MG63 (cell line): Measurements from ENCODE around the gene AKIRIN2. TPM values are rescaled to one million over a fixed set of nuclear protein-coding genes. Genes with fewer than 3 reads are reported as not detected.
A peak's percentile ranks its signal among the peaks of the same experiment; 100 is the strongest.
"Not testable (repeated sequence)": the region's sequence is repeated elsewhere in the genome, so short reads cannot be mapped to it uniquely, and the experiment has no call there.

Source experiments
- DNase-seq: peaks from one replicate; pipeline ENCODE4 v3.0.0-alpha.2; 2020
- H3K27me3 ChIP-seq: fragments of 250-450 bp; sonication (Bioruptor Pico); 2 replicates; pipeline ENCODE4 v1.5.1; 2020; ENCODE audit warnings: mild to moderate bottlenecking, moderate library complexity
- H3K36me3 ChIP-seq: fragments of 250-450 bp; sonication (Bioruptor Pico); 2 replicates; pipeline ENCODE4 v1.5.1; 2020; ENCODE audit warnings: mild to moderate bottlenecking, moderate library complexity
- H3K4me3 ChIP-seq: fragments of 250-450 bp; sonication (Bioruptor Pico); 2 replicates; pipeline ENCODE4 v1.5.1; 2020; ENCODE audit warnings: mild to moderate bottlenecking, moderate library complexity
- H3K9me3 ChIP-seq: fragments of 250-450 bp; sonication (Bioruptor Pico); 2 replicates; pipeline ENCODE4 v1.5.1; 2020; ENCODE audit warnings: mild to moderate bottlenecking, moderate library complexity
- total RNA-seq: library from RNA; depleted of rRNA; stranded (reverse); fragments of >200 nt; shearing (Covaris generic); gene quantifications from 2 replicates; pipeline ENCODE4 v1.2.3, GENCODE V29; 2014; ENCODE audit warnings: low replicate concordance

The AKIRIN2 gene
- total RNA-seq, 1 experiment from 2014 or later, result 11.4 TPM

GRCh38 chr6:87723170-87724078 lies 21.4 kb upstream of the AKIRIN2 start:
- Histone ChIP-seq H3K27me3 (no peaks in the 10 kb centered on the region), H3K36me3 (no peaks in the 10 kb centered on the region), H3K9me3 (no peaks in the 10 kb centered on the region), H3K4me3 (peak overlapping the region; percentile 2; the same call in 1 of the 2 replicates)
- peak; percentile 87 for DNase-seq

DNA sequence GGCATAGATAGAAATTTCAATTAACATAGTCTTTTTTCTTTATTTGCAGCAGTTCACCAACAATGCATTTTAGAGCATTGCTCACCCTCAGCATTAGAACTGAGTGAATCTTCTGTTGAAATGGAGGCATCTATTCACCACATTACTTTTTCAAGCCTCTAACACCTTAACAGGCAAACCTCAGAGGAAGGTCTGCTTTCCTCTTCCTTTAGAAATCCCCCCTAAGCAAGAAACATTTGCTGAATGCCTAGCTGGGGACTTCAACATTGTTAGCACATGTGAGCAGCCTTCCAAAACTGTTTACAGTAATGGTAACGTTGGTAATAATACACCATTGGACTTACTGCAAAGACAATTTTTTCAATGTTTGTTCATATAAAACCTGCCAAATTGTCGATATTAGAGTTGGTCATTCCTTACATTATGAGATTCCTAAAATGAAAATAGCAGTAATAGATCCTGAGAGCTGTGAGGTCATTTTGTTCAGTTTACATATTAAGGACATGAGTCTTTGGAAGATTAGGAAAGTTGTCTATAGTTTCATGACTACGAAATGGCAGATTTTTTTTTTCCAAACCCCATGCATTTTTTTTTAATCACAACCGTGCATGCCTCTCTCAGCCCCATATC lies 20.6 kb upstream of the AKIRIN2 start:
- Histone ChIP-seq H3K9me3 (no peaks in the 10 kb centered on the region), H3K4me3 (peak overlapping the region; percentile 2; the same call in 1 of the 2 replicates), H3K27me3 (no peaks in the 10 kb centered on the region), H3K36me3 (no peaks in the 10 kb centered on the region)
- DNase-seq, result no peak

DNA sequence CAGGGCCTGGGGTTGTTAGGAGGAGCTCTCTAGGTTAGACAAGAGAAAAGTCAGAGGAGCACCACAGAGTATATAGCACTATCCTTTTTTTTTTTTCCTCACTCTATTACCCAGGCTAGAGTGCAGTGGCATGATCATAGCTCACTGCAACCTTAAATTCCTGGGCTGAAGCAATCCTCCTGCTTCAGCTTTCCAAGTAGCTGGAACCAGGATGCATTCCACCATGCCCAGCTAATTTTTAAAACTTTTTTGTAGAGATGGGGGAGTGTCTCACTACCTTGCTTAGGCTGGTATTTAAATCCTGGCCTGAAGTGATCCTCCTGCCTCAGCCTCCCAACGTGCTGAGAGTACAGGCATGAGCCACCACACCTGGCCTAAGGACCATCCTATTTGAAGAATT lies 19.3 kb upstream of the AKIRIN2 start:
- no peaks in the 10 kb centered on the region for H3K36me3 ChIP-seq
- no peak overlapping the region for H3K4me3 ChIP-seq
- no peak for DNase-seq
- no peaks in the 10 kb centered on the region for H3K9me3 ChIP-seq
- H3K27me3 ChIP-seq, result no peaks in the 10 kb centered on the region

DNA sequence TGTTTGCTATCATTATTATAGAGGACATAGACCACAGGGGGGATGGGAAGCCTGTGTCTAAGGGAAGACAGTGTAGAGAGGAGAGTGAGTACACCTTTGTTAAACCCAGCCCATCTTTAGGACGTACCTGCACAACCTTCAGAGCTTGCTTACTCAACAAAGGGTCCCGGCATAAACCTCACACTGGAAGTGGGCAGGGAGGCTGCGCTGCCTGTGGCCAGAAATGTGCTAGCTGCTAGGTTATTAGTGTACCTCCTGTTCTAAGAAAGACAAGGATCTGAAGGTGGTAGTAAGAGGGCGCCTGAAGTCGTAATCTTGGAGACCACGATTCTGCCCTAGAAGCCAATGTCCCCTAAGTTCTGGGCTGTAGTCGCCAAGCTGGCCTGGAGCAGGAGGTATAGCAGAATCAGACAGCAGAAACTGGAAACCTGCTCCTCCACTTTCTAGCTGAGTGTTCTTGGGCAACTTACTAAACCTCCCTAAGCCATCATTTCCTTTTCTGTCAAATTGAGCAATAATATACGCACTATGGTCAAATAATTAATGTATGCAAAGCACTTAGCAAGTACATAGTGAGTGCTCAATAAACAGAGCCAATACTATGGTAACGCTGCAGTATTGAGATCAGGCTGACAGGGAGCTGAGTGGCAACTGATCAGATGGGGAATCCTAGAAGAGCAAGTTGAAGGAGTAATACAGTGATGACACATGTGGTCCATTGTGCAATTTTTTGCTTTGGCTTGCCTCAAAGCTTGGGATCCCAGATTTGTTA lies 16.8 kb upstream of the AKIRIN2 start:
- Histone ChIP-seq H3K9me3 (no peaks in the 10 kb centered on the region), H3K27me3 (no peaks in the 10 kb centered on the region), H3K4me3 (no peak overlapping the region), H3K36me3 (no peaks in the 10 kb centered on the region)
- DNase-seq, result no peak

GRCh38 chr6:87716928-87717614 lies 15.0 kb upstream of the AKIRIN2 start:
- H3K36me3 ChIP-seq, result no peaks in the 10 kb centered on the region
- H3K27me3 ChIP-seq, result no peaks in the 10 kb centered on the region
- no peak for DNase-seq

GRCh38 chr6:87714093-87714842 lies 12.2 kb upstream of the AKIRIN2 start:
- no peaks in the 10 kb centered on the region for H3K9me3 ChIP-seq
- DNase-seq, result peak; percentile 46
- no peaks in the 10 kb centered on the region for H3K36me3 ChIP-seq
- H3K4me3 ChIP-seq, result no peak overlapping the region
- no peaks in the 10 kb centered on the region for H3K27me3 ChIP-seq

More at GRCh38 chr6:87716928-87717614, 15.0 kb upstream of the AKIRIN2 start:
- no peaks in the 10 kb centered on the region for H3K9me3 ChIP-seq
- no peak overlapping the region for H3K4me3 ChIP-seq

DNA sequence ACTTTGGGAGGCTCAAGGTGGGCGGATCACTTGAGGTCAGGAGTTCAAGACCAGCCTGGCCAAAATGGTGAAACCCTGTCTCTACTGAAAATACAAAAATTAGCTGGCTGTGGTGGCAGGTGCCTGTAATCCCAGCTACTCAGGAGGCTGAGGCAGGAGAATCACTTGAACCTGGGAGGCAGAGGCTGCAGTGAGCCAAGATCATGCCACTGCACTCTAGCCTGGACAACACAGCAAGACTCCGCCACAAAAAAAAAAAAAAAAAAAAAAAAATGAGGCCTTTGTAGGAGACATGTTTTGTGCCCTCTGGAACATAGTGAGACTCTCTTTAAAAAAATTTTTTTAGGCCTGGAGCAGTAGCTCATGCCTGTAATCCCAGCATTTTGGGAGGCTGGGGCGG lies 10.7 kb upstream of the AKIRIN2 start:
- not testable (repeated sequence) for H3K4me3 ChIP-seq, DNase-seq, H3K36me3 ChIP-seq, H3K9me3 ChIP-seq, H3K27me3 ChIP-seq

DNA sequence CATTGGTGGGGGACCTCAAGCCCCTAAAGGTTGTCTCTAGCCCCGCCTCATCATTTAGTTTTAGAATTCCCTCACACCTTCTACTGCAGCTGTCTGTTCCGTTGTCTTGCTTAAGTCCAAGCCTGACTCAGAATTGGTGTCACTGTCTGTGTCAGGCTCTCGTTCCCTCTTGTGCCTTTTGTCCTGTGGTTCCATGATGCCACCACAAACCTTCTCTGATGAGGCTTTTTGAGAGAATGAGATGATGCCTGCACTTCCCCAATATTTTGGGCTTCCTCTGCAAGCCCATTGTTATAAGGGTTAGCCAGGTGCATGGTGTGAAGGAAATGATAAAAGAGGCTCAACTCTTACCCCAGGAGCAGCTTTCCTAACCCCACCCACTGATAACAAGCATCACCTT lies 8.1 kb upstream of the AKIRIN2 start:
- no peak for DNase-seq
- Histone ChIP-seq H3K4me3 (no peak overlapping the region), H3K9me3 (no peaks in the 10 kb centered on the region), H3K27me3 (no peaks in the 10 kb centered on the region), H3K36me3 (no peaks in the 10 kb centered on the region)

DNA sequence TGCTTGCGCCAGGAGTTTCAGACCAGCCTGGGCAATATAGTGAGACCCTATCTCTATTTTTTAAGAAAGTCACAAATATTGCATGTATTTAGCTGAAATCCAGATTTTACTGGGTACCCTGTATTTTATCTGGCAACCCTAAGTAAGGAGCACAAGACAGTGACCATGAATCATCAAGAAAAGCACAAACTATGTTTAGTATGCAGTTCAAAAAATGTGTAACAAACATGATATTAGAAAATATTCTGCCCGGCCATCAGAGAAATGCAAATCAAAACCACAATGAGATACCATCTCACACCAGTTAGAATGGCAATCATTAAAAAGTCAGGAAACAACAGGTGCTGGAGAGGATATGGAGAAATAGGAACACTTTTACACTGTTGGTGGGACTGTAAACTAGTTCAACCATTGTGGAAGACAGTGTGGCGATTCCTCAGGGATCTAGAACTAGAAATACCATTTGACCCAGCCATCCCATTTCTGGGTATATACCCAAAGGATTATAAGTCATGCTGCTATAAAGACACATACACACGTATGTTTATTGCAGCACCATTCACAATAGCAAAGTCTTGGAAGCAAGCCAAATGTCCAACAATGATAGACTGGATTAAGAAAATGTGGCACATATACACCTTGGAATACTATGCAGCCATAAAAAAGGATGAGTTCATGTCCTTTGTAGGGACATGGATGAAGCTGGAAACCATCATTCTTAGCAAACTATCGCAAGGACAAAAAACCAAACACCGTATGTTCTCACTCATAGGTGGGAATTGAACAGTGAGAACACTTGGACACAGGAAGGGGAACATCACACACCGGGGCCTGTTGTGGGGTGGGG lies 6.8 kb upstream of the AKIRIN2 start:
- not testable (repeated sequence) for H3K9me3 ChIP-seq, H3K27me3 ChIP-seq, H3K4me3 ChIP-seq, DNase-seq, H3K36me3 ChIP-seq

- no peaks in the 10 kb centered on the region for H3K27me3 ChIP-seq
- no peaks in the 10 kb centered on the region for H3K9me3 ChIP-seq
- H3K4me3 ChIP-seq, result no peak overlapping the region
- H3K36me3 ChIP-seq, result no peaks in the 10 kb centered on the region; the same call in 1 of the 2 replicates
- DNase-seq, result no peak
Observed at GRCh38 chr6:87706187-87706966, 4.3 kb upstream of the AKIRIN2 start.

GRCh38 chr6:87705070-87705691 lies 3.1 kb upstream of the AKIRIN2 start:
- Histone ChIP-seq H3K4me3 (no peak overlapping the region), H3K9me3 (no peaks in the 10 kb centered on the region)
- no peak for DNase-seq

DNA sequence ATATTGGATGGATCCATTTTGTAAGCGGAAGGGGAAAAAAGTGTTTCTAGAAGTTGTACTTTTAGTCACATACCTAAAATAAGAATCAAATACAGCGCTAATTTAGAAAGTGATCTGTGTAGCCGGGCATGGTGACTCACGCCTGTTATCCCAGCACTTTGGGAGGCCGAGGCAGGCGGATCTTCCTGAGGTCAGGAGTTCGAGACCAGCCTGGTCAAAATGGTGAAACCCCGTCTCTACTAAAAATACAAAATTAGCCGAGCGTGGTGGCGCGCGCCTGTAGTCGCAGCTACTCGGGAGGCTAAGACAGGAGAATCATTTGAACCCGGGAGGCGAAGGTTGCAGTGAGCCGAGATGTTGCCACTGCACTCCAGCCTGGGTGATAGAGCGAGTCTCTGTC lies 1.0 kb upstream of the AKIRIN2 start:
- DNase-seq, H3K27me3 ChIP-seq: not testable (repeated sequence)

More at GRCh38 chr6:87705070-87705691, 3.1 kb upstream of the AKIRIN2 start:
- peaks cover 2% of the 10 kb centered on the region; the same call in 1 of the 2 replicates for H3K36me3 ChIP-seq
- no peaks in the 10 kb centered on the region for H3K27me3 ChIP-seq

GRCh38 chr6:87702589-87702945 lies 534 bp upstream of the AKIRIN2 start:
- Histone ChIP-seq H3K36me3 (peaks cover 5% of the 10 kb centered on the region), H3K9me3 (no peaks in the 10 kb centered on the region), H3K27me3 (no peaks in the 10 kb centered on the region), H3K4me3 (peak overlapping the region; percentile 86)
- no peak for DNase-seq

More for the DNA sequence above, 1.0 kb upstream of the AKIRIN2 start:
- not testable (repeated sequence) for H3K9me3 ChIP-seq, H3K36me3 ChIP-seq
- peak overlapping the region; percentile 86 for H3K4me3 ChIP-seq

DNA sequence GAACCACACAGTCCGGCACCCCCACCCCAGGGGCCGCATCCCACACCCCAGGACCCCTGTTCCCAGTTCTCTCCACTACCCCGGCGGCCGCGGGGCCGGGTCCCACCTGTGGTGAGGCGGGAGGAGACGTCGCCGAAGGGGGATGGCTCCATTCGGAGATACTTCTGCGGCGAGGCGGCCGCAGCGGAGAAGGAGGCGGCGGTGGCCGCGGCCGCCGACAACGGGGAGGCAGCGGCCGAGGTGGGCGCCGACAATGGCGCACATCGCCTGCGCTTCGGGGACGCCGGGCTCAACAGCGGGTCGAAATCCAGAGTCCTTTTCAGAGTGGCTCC lies 723 bp downstream of the AKIRIN2 start:
- DNase-seq, result peak; percentile 4
- no peaks in the 10 kb centered on the region for H3K27me3 ChIP-seq
- peak overlapping the region; percentile 86 for H3K4me3 ChIP-seq
- H3K9me3 ChIP-seq, result no peaks in the 10 kb centered on the region
- peaks cover 7% of the 10 kb centered on the region for H3K36me3 ChIP-seq
